Activated naive CD8-positive, alpha-beta T cell treated with anti-CD3 and anti-CD28 coated beads, Interleukin-2, amount 50 U/mL, for 24 hours (primary cell): ENCODE data around the gene SLC24A4.

Source experiments
- ATAC-seq: fragments of 150-1000 bp; cut with Tn5 transposase; one replicate; pipeline ENCODE4 v1.10.0; 2021
- DNase-seq: peaks from one replicate; pipeline ENCODE4 v3.0.0; 2021
- H3K27ac Mint-ChIP-seq: one replicate; pipeline ENCODE4 v1.8.0; 2021; ENCODE audit warnings: mild to moderate bottlenecking, mixed read lengths
- H3K27me3 Mint-ChIP-seq: one replicate; pipeline ENCODE4 v1.8.0; 2021; ENCODE audit warnings: mixed read lengths
- H3K36me3 Mint-ChIP-seq: one replicate; pipeline ENCODE4 v1.8.0; 2021; ENCODE audit warnings: low read depth, mixed read lengths
- H3K4me1 Mint-ChIP-seq: one replicate; pipeline ENCODE4 v1.8.0; 2021; ENCODE audit warnings: mixed read lengths
- H3K4me3 Mint-ChIP-seq: one replicate; pipeline ENCODE4 v1.8.0; 2021; ENCODE audit warnings: mild to moderate bottlenecking, moderate library complexity, mixed read lengths
- H3K9me3 Mint-ChIP-seq: one replicate; pipeline ENCODE4 v1.8.0; 2021; ENCODE audit warnings: mixed read lengths

SLC24A4 gene

GRCh38 chr14:92513204-92513965 lies 190.4 kb downstream of the SLC24A4 start, which contains the start of gene RIN3:
Gene RIN3 (plus strand): TSS chr14:92513781. CDS start chr14:92513933, 152 bp downstream.
- ATAC-seq (peak; percentile 45), DNase-seq (peak; percentile 66)
- Mint-ChIP-seq H3K9me3 (no peaks in the 10 kb centered on the region), H3K4me3 (peak within 1 kb of the TSS; percentile 77), H3K27me3 (no peaks in the 10 kb centered on the region), H3K36me3 (peaks cover 6% of the 10 kb centered on the region), H3K27ac (peak within 1 kb of the TSS; percentile 85), H3K4me1 (peaks cover 50% of the 10 kb centered on the region)

- H3K9me3 Mint-ChIP-seq = no peaks in the 10 kb centered on the region
- peak overlapping the region; percentile 85 for H3K27ac Mint-ChIP-seq
- peaks cover 6% of the 10 kb centered on the region for H3K36me3 Mint-ChIP-seq
- peak overlapping the region; percentile 77 for H3K4me3 Mint-ChIP-seq
- ATAC-seq = peak; percentile 13
- DNase-seq = peak; percentile 50
- H3K27me3 Mint-ChIP-seq = no peaks in the 10 kb centered on the region
- peaks cover 58% of the 10 kb centered on the region for H3K4me1 Mint-ChIP-seq
Measured at GRCh38 chr14:92513966-92514843, 191.2 kb downstream of the SLC24A4 start.

- no peaks in the 10 kb centered on the region for H3K9me3 Mint-ChIP-seq
- peaks cover 6% of the 10 kb centered on the region for H3K36me3 Mint-ChIP-seq
- ATAC-seq (no peak), DNase-seq (no peak)
- no peaks in the 10 kb centered on the region for H3K27me3 Mint-ChIP-seq
- H3K4me3 Mint-ChIP-seq = peak overlapping the region; percentile 77
- peak overlapping the region; percentile 85 for H3K27ac Mint-ChIP-seq
- peaks cover 63% of the 10 kb centered on the region for H3K4me1 Mint-ChIP-seq
Measured at GRCh38 chr14:92514844-92515514, 192.0 kb downstream of the SLC24A4 start.

- ATAC-seq = no peak
- Mint-ChIP-seq H3K27ac (peak overlapping the region; percentile 85), H3K27me3 (no peaks in the 10 kb centered on the region), H3K9me3 (peaks cover under 1% of the 10 kb centered on the region), H3K4me1 (peaks cover 70% of the 10 kb centered on the region), H3K4me3 (peak overlapping the region; percentile 77), H3K36me3 (peaks cover 10% of the 10 kb centered on the region)
- no peak for DNase-seq
Measured at GRCh38 chr14:92515546-92516343, 192.8 kb downstream of the SLC24A4 start.

- peaks cover 8% of the 10 kb centered on the region for H3K9me3 Mint-ChIP-seq
- peaks cover 15% of the 10 kb centered on the region for H3K36me3 Mint-ChIP-seq
- no peak for ATAC-seq
- no peaks in the 10 kb centered on the region for H3K27me3 Mint-ChIP-seq
- H3K4me1 Mint-ChIP-seq = peaks cover 73% of the 10 kb centered on the region
- H3K27ac Mint-ChIP-seq = peak overlapping the region; percentile 95
- peak overlapping the region; percentile 77 for H3K4me3 Mint-ChIP-seq
- no peak for DNase-seq
Measured at GRCh38 chr14:92516344-92516965, 193.5 kb downstream of the SLC24A4 start.

- DNase-seq = peak; percentile 53
- Mint-ChIP-seq H3K27ac (peak overlapping the region; percentile 95), H3K9me3 (peaks cover 10% of the 10 kb centered on the region), H3K36me3 (peaks cover 19% of the 10 kb centered on the region), H3K27me3 (no peaks in the 10 kb centered on the region), H3K4me3 (peak overlapping the region; percentile 77), H3K4me1 (peaks cover 75% of the 10 kb centered on the region)
- ATAC-seq = peak; percentile 71
Measured at GRCh38 chr14:92516966-92517506, 194.1 kb downstream of the SLC24A4 start.

GRCh38 chr14:92517761-92518160 lies 194.8 kb downstream of the SLC24A4 start:
- H3K4me3 Mint-ChIP-seq = no peak overlapping the region
- peaks cover 75% of the 10 kb centered on the region for H3K4me1 Mint-ChIP-seq
- H3K27ac Mint-ChIP-seq = peak overlapping the region; percentile 95
- ATAC-seq (no peak), DNase-seq (no peak)
- H3K9me3 Mint-ChIP-seq = peaks cover 10% of the 10 kb centered on the region
- peaks cover 24% of the 10 kb centered on the region for H3K36me3 Mint-ChIP-seq
- no peaks in the 10 kb centered on the region for H3K27me3 Mint-ChIP-seq

- peaks cover 25% of the 10 kb centered on the region for H3K36me3 Mint-ChIP-seq
- peaks cover 84% of the 10 kb centered on the region for H3K4me1 Mint-ChIP-seq
- H3K4me3 Mint-ChIP-seq = no peak overlapping the region
- H3K9me3 Mint-ChIP-seq = peaks cover 10% of the 10 kb centered on the region
- ATAC-seq (no peak), DNase-seq (no peak)
- peak overlapping the region; percentile 41 for H3K27ac Mint-ChIP-seq
- H3K27me3 Mint-ChIP-seq = no peaks in the 10 kb centered on the region
Measured at GRCh38 chr14:92519246-92520101, 196.5 kb downstream of the SLC24A4 start.

- peak; percentile 9 for ATAC-seq
- Mint-ChIP-seq H3K27ac (peak overlapping the region; percentile 14), H3K4me3 (no peak overlapping the region), H3K27me3 (no peaks in the 10 kb centered on the region), H3K36me3 (peaks cover 23% of the 10 kb centered on the region), H3K9me3 (peaks cover 10% of the 10 kb centered on the region), H3K4me1 (peaks cover 89% of the 10 kb centered on the region)
- no peak for DNase-seq
Measured at GRCh38 chr14:92520102-92521057, 197.4 kb downstream of the SLC24A4 start.

- no peaks in the 10 kb centered on the region for H3K27me3 Mint-ChIP-seq
- no peak for ATAC-seq
- H3K27ac Mint-ChIP-seq = peak overlapping the region; percentile 7
- peaks cover 10% of the 10 kb centered on the region for H3K9me3 Mint-ChIP-seq
- no peak for DNase-seq
- H3K36me3 Mint-ChIP-seq = peaks cover 23% of the 10 kb centered on the region
- no peak overlapping the region for H3K4me3 Mint-ChIP-seq
- peaks cover 83% of the 10 kb centered on the region for H3K4me1 Mint-ChIP-seq
Measured at GRCh38 chr14:92521058-92521415, 198.1 kb downstream of the SLC24A4 start.

- no peak for DNase-seq
- peaks cover 75% of the 10 kb centered on the region for H3K4me1 Mint-ChIP-seq
- no peak overlapping the region for H3K4me3 Mint-ChIP-seq
- no peak overlapping the region for H3K27ac Mint-ChIP-seq
- ATAC-seq = no peak
- H3K27me3 Mint-ChIP-seq = no peaks in the 10 kb centered on the region
- H3K36me3 Mint-ChIP-seq = peaks cover 25% of the 10 kb centered on the region
- peaks cover 10% of the 10 kb centered on the region for H3K9me3 Mint-ChIP-seq
Measured at GRCh38 chr14:92523752-92524151, 200.8 kb downstream of the SLC24A4 start.
